ENCODE data around the gene PLEKHG4.

PLEKHG4 gene

GRCh38 chr16:67264277-67264676, 15.1 kb upstream of the PLEKHG4 start:
- no peak for DNase-seq

DNA sequence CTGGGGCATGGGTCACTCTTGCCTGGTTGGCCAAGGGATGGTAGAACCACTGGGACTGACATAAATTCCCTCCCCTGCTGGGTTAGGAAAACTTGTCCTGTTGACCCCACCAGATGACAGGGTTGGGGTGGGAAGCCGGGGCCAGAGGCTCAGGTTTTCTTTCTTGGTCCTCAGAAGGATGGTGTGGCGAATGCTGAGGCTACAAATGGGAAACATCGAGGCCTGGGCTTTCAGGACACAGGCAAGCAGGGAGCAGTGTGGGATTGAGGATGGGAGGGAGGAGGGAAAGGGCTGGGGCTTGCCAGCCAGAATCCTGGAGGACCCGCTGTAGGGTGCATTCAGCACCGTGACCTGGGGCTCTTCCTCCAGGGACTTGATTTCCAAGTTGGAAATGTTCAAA, 14.5 kb upstream of the PLEKHG4 start:
- no peak for DNase-seq

GRCh38 chr16:67265834-67266233, 13.5 kb upstream of the PLEKHG4 start:
- DNase-seq = no peak

GRCh38 chr16:67268136-67268579, 11.2 kb upstream of the PLEKHG4 start:
- DNase-seq = no peak

- no peak for DNase-seq
Measured at GRCh38 chr16:67269766-67270165, 9.6 kb upstream of the PLEKHG4 start.

DNA sequence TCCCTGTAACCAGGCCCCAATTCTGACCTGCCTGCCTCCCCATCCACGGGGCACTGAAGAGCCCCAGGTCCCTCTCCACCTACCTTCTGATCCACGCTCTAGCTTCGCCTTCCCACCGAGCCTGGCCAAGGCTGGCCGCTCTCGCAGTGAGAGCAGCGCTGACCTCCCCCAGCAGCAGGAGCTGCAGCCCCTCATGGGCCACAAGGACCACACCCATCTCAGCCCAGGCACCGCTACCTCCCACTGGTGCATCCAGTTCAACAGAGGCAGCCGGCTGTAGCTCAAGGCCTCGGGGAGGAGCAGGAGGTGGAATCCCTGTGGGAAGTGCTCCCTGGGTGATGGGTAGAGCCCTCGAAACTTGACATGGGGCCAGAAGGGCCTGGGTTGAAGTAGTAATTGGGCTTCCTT, 8.4 kb upstream of the PLEKHG4 start:
- DNase-seq = no peak

- DNase-seq = no peak
Measured at GRCh38 chr16:67271446-67271845, 7.9 kb upstream of the PLEKHG4 start.

GRCh38 chr16:67275321-67275720, 4.0 kb upstream of the PLEKHG4 start:
- no peak for DNase-seq

- DNase-seq = no peak
Measured at GRCh38 chr16:67277294-67277998, 1.9 kb upstream of the PLEKHG4 start.

DNA sequence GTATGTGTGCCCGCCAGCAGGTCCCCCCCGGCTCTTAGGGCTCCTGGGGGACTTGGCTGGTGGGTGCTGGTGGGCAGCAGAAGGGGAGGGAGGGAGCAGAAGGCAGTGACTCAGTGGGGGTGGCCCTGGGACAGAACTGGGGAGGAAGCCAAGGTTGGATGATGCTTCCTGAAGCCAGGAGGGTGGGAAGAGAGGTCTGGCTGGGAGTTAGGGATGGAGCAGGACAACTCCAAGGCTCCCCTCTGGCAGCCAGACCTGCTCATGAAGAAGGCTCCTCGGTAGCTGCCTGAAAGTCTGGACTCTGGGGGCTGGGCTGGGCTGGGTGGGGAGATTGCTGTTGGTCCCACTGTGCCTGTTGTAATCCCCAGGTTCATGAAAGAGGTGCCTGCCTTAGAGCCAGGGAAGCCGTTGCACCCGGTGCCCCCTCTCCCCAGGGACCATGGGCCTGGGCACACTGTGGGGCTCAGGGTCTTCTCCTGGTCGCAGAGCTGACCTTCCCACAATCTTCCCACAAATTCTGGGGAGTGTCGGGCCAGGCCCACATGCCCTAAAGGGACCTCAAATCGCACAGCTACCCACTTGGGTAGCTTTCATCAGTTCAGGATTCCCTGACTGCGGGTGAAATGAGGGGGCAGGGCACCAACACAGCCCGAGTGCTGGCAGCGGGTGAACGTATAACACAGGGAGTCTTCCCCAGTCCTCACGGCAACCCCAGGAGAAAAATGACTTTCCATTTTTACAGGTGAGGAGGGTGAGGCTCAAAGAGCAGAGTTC, 1.1 kb upstream of the PLEKHG4 start:
- no peak for DNase-seq

- peak in 5 of 6 experiments; percentile 30 to 65 (median 58) for DNase-seq
Measured at GRCh38 chr16:67278773-67279295, 498 bp upstream of the PLEKHG4 start.

GRCh38 chr16:67280090-67281015, 1.0 kb downstream of the PLEKHG4 start:
- no peak for DNase-seq

GRCh38 chr16:67281536-67282446, 2.5 kb downstream of the PLEKHG4 start:
- no peak for DNase-seq

DNA sequence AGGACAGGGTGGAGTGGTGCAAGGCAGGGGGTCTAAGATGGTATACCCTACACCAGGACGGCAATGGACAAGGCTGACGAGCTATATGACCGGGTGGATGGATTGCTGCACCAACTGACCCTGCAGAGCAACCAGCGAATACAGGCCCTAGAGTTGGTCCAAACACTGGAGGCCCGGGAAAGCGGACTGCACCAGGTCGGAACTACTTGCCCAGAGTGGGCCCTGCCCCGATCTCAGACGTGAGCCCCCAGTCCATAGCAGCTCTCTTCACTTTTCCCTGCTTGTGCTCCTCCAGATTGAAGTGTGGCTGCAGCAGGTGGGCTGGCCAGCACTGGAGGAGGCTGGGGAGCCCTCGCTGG, 3.1 kb downstream of the PLEKHG4 start:
- no peak for DNase-seq

DNA sequence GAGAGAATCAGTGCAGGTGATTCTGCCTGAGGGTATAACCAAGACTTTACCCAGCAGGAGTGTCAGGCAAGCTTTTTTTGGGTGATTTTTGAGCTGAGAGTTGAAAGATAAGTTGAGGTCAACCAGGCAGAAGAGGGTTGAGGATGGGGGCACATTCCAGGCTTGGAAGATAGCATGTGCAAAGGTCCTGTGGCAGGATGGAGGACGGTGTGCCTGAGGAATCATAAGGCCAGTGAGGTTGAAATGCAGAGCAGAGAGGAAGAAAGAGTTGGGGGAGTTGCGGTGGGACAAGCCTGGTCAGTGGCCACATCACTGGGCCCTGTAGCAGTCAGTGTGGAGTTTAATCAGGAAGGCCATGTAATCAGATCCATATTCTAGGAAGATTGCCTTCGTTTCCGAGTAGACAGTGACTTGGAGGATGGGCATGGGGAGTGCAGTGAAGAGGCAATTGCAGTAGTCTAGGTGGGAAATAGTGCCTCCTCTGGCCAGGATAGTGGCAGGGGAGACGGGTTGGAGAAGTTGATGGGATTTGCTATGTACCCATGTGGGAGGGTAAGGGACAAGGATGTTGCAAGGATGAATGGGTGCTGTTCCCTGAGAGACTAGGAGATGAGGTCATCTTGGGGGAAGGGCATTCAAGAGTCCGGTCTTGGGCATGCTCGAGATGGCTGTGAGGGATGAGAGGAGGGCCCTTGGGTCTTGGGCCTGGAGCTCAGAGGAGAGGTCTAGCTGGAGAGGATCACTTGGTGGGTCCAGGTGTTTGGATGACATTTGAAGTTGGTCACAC, 3.9 kb downstream of the PLEKHG4 start:
- DNase-seq = no peak

DNA sequence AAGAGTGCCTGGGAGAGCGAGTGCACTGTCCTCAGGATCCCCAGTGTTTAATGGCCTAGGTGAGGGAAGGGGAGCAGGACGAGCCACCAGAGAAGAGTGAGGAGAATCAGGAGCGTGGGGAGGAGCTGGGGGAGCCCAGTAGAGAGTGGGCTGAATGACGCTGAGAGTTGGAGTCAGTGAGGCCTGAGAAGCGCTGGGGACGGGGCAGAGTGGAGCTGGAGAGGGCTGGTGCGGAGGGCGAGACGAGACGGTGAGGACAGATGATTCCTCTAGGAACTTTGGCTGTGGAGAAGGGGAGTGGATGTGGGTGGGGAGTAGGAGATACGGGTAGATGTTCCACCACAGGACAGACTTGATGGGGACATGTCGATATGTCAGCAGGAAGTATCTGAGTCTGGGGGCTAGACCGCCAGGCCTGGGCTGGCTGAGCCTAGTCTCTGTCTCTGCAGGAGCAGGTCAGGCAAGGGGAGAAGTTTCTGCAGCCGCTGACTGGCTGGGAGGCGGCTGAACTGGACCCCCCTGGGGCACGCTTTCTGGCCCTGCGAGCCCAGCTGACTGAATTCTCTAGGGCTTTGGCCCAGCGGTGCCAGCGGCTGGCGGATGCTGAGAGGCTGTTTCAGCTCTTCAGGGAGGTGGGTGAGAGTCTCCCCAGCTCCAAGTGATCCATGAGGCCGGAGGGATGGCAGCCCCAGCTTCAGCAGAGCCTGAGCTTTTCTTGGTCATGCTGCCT, 4.7 kb downstream of the PLEKHG4 start:
- DNase-seq = no peak

- no peak for DNase-seq
Measured at GRCh38 chr16:67284699-67285646, 5.6 kb downstream of the PLEKHG4 start.

- DNase-seq = no peak
Measured at GRCh38 chr16:67286441-67287235, 7.3 kb downstream of the PLEKHG4 start.
